Liver (tissue), 9 donors: Measurements from ENCODE around the gene FUT9. TPM values are rescaled to one million over a fixed set of nuclear protein-coding genes. Genes with fewer than 3 reads are reported as not detected.

Experiments used
- DNase-seq: peaks from one replicate; pipeline ENCODE4 v3.0.0-alpha.2; 2017; ENCODE audit warnings: low spot score
- H3K27ac ChIP-seq, 2 donors: one replicate each; pipeline ENCODE4 v1.7.0; 2013; ENCODE audit warnings: inconsistent platforms in 2 of 2, low read length in 2 of 2, control low read depth in 1 of 2, low read depth in 1 of 2, mild to moderate bottlenecking in 1 of 2
- H3K27me3 ChIP-seq, 4 donors: one replicate each; pipeline versions ENCODE4 v1.6.1 to v1.7.0; 2013; ENCODE audit warnings: low read length in 3 of 4, inconsistent platforms in 1 of 4, mild to moderate bottlenecking in 1 of 4, moderate library complexity in 1 of 4; ENCODE audit not compliant: control insufficient read depth in 4 of 4, insufficient read depth in 4 of 4
- H3K36me3 ChIP-seq, 4 donors: one replicate each; pipeline versions ENCODE4 v1.6.1 to v1.7.0; 2013; ENCODE audit warnings: low read length in 3 of 4, mild to moderate bottlenecking in 3 of 4, low read depth in 1 of 4, moderate library complexity in 1 of 4; ENCODE audit not compliant: control insufficient read depth in 4 of 4, insufficient read depth in 3 of 4
- H3K4me1 ChIP-seq, 4 donors: one replicate each; pipeline versions ENCODE4 v1.6.1 to v1.7.0; 2013; ENCODE audit warnings: low read length in 3 of 4, mild to moderate bottlenecking in 3 of 4, moderate library complexity in 1 of 4; ENCODE audit not compliant: control insufficient read depth in 4 of 4, insufficient read depth in 4 of 4
- H3K4me3 ChIP-seq, 3 donors: one replicate each; pipeline versions ENCODE4 v1.6.1 to v1.7.0; 2013; ENCODE audit warnings: low read length in 3 of 3, control low read depth in 1 of 3, low read depth in 1 of 3, mild to moderate bottlenecking in 1 of 3
- H3K9ac ChIP-seq, 2 donors: one replicate each; pipeline ENCODE4 v1.7.0; 2013; ENCODE audit warnings: low read length in 2 of 2, mild to moderate bottlenecking in 2 of 2, moderate library complexity in 2 of 2, control low read depth in 1 of 2, low read depth in 1 of 2
- H3K9me3 ChIP-seq, 4 donors: one replicate each; pipeline versions ENCODE4 v1.6.1 to v1.7.0; 2013; ENCODE audit warnings: low read length in 3 of 4; ENCODE audit not compliant: control insufficient read depth in 4 of 4
- ATF3 ChIP-seq: IDR thresholded peaks from 2 replicates; pipeline ENCODE4 v1.6.1; 2016; ENCODE audit warnings: antibody characterized with exemption
- EGR1 ChIP-seq, 2 donors: IDR thresholded peaks; 2 replicates each; pipeline ENCODE4 v1.6.1; 2016 to 2018; ENCODE audit warnings: antibody characterized with exemption in 2 of 2, low read depth in 2 of 2
- FOXA1 ChIP-seq: IDR thresholded peaks from 2 replicates; pipeline ENCODE4 v1.6.1; 2016; ENCODE audit warnings: antibody characterized with exemption
- GABPA ChIP-seq, 2 donors: IDR thresholded peaks in 1 of 2; conservative IDR thresholded peaks in 1 of 2; 2 replicates each; pipeline ENCODE4 v1.6.1; 2016; ENCODE audit warnings: antibody characterized with exemption in 2 of 2, mild to moderate bottlenecking in 1 of 2, moderate library complexity in 1 of 2
- HNF4A ChIP-seq, 2 donors: conservative IDR thresholded peaks; 2 replicates each; pipeline ENCODE4 v1.6.1; 2016; ENCODE audit warnings: antibody characterized with exemption in 2 of 2, mild to moderate bottlenecking in 2 of 2
- HNF4G ChIP-seq: IDR thresholded peaks from 2 replicates; pipeline ENCODE4 v1.6.1; 2016; ENCODE audit warnings: antibody characterized with exemption
- JUND ChIP-seq, 2 donors: IDR thresholded peaks; 2 replicates each; pipeline ENCODE4 v1.6.1; 2016; ENCODE audit warnings: antibody characterized with exemption in 2 of 2
- NR2F2 ChIP-seq: IDR thresholded peaks from 2 replicates; pipeline ENCODE4 v1.6.1; 2016; ENCODE audit warnings: antibody characterized with exemption
- RAD21 ChIP-seq, 2 donors: IDR thresholded peaks; 2 replicates each; pipeline ENCODE4 v1.6.1; 2016; ENCODE audit warnings: antibody characterized with exemption in 2 of 2, mild to moderate bottlenecking in 2 of 2
- REST ChIP-seq: IDR thresholded peaks from 2 replicates; pipeline ENCODE4 v1.6.1; 2016; ENCODE audit warnings: antibody characterized with exemption, mild to moderate bottlenecking
- RXRA ChIP-seq, 2 donors: IDR thresholded peaks; 2 replicates each; pipeline ENCODE4 v1.6.1; 2017 to 2018; ENCODE audit warnings: antibody characterized with exemption in 2 of 2, mild to moderate bottlenecking in 1 of 2
- SP1 ChIP-seq: IDR thresholded peaks from 2 replicates; pipeline ENCODE4 v1.6.1; 2018; ENCODE audit warnings: antibody characterized with exemption, mild to moderate bottlenecking
- TAF1 ChIP-seq: conservative IDR thresholded peaks from 2 replicates; pipeline ENCODE4 v1.6.1; 2016; ENCODE audit warnings: antibody characterized with exemption, mild to moderate bottlenecking
- YY1 ChIP-seq: IDR thresholded peaks from 2 replicates; pipeline ENCODE4 v1.6.1; 2016; ENCODE audit warnings: antibody characterized with exemption, mild to moderate bottlenecking
- WGBS: extraction: QIAGEN DNeasy Blood & Tissue Kit; methylation state at CpG from one replicate; pipeline ENCODE4 v1.1.7; 2013; 5-methylcytosine and 5-hydroxymethylcytosine counted together
- polyA plus RNA-seq, 2 donors: library from polyadenylated mRNA; stranded (reverse) in 1 of 2; unstranded in 1 of 2; fragments of 200-250 nt in 1 of 2; fragments of >200 nt in 1 of 2; fragmentation: Nextera tagmentation in 1 of 2; extraction: Ambion mirVana in 1 of 2; gene quantifications; one replicate each; pipeline versions ENCODE4 v1.2.1 to v1.2.3, GENCODE V29; 2013 to 2015
- total RNA-seq, 2 donors: library from RNA; depleted of rRNA; stranded (reverse); fragments of >200 nt; gene quantifications; one replicate each; pipeline ENCODE4 v1.2.3, GENCODE V29; 2014
- TF ChIP-seq, protein P1 (sequence below): IDR thresholded peaks from 2 replicates; pipeline ENCODE4 v1.6.1; 2016; ENCODE audit warnings: antibody characterized with exemption
- TF ChIP-seq, protein P2 (sequence below): IDR thresholded peaks from 2 replicates; pipeline ENCODE4 v1.6.1; 2016; ENCODE audit warnings: antibody characterized with exemption
- donor health status: healthy.
- donor health status: healthy.
- donor health status: healthy.
- donor health status: healthy.
- donor health status: healthy.

The FUT9 gene
- total and polyA plus RNA-seq, 4 donors, result not detected

DNA sequence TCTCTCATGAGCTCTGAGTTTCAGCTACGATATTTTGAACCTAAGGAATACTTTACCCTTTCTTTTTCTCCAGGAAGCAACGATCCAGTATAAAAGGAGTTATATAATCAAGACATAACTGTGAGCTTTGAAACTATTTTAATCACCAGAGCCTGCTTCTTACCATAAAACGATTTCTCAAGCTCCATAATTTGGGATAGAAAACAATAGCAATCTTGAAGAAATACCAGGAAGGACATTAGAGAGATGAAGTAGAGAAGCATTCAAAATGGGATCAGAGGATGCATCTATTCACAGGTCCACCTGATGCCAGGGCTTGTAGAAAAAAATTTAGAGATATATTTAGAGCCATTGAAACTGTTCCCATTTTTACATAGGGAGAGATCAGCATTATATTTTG, 135.9 kb downstream of the FUT9 start (continued):
- TF ChIP-seq EGR1 (IDR thresholded peaks at IDR 0.05; ENCODE audit: low read depth in 2 of 2) (no peak), YY1 (no peak), GABPA (IDR thresholded peaks at IDR 0.05 in 1 of 2, conservative IDR thresholded peaks at IDR 0.05 in 1 of 2) (no peak)
- TF ChIP-seq, protein P1, sequence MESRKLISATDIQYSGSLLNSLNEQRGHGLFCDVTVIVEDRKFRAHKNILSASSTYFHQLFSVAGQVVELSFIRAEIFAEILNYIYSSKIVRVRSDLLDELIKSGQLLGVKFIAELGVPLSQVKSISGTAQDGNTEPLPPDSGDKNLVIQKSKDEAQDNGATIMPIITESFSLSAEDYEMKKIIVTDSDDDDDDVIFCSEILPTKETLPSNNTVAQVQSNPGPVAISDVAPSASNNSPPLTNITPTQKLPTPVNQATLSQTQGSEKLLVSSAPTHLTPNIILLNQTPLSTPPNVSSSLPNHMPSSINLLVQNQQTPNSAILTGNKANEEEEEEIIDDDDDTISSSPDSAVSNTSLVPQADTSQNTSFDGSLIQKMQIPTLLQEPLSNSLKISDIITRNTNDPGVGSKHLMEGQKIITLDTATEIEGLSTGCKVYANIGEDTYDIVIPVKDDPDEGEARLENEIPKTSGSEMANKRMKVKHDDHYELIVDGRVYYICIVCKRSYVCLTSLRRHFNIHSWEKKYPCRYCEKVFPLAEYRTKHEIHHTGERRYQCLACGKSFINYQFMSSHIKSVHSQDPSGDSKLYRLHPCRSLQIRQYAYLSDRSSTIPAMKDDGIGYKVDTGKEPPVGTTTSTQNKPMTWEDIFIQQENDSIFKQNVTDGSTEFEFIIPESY, result no peak

GRCh38 chr6:96152114-96152708, 136.4 kb downstream of the FUT9 start:
- Histone ChIP-seq H3K4me1 (no peaks in the 10 kb centered on the region), H3K27ac (no peak overlapping the region), H3K36me3 (no peaks in the 10 kb centered on the region), H3K9me3 (no peaks in the 10 kb centered on the region), H3K4me3 (no peak overlapping the region), H3K27me3 (no peaks in the 10 kb centered on the region), H3K9ac (no peak overlapping the region)
- WGBS, result 74% methylated on average over 3 of the region's 3 CpGs
- DNase-seq, result no peak
- TF ChIP-seq JUND (IDR thresholded peaks at IDR 0.05), result no peak

DNA sequence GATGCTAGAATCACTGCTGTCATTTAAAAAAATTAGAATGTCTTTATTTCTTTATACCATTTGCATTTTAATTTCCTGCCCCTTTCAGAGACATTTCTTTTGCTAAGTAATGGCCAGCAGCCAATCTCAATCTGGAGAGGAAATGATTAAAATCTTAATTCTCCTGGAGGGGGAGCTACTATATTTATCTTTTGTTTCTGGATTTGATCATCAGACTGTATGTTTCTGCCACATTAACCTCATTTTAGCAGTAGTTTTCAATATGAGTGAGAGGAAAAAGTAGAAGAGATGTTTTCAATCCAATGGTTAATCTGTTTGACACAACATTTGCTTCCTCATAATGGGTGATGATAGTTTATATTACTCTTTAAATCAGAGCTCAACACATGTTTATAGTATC, 138.0 kb downstream of the FUT9 start:
- Histone ChIP-seq H3K9ac (no peak overlapping the region), H3K27ac (no peak overlapping the region), H3K9me3 (no peaks in the 10 kb centered on the region), H3K36me3 (no peaks in the 10 kb centered on the region), H3K27me3 (no peaks in the 10 kb centered on the region), H3K4me1 (no peaks in the 10 kb centered on the region), H3K4me3 (no peak overlapping the region)
- DNase-seq, result no peak
- TF ChIP-seq JUND (IDR thresholded peaks at IDR 0.05) (no peak), RAD21 (IDR thresholded peaks at IDR 0.05) (no peak), EGR1 (IDR thresholded peaks at IDR 0.05; ENCODE audit: low read depth in 2 of 2) (no peak), REST (no peak), FOXA1 (no peak), TAF1 (no peak), HNF4A (conservative IDR thresholded peaks at IDR 0.05) (no peak), SP1 (no peak), GABPA (IDR thresholded peaks at IDR 0.05 in 1 of 2, conservative IDR thresholded peaks at IDR 0.05 in 1 of 2) (no peak), YY1 (no peak), HNF4G (no peak), RXRA (IDR thresholded peaks at IDR 0.05) (no peak), ATF3 (no peak), NR2F2 (no peak)
- TF ChIP-seq, protein P2, sequence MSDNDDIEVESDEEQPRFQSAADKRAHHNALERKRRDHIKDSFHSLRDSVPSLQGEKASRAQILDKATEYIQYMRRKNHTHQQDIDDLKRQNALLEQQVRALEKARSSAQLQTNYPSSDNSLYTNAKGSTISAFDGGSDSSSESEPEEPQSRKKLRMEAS, result no peak
